Colonic mucosa (tissue), 4 donors: ENCODE results near the gene MKI67. TPM values are rescaled to one million over a fixed set of nuclear protein-coding genes. Genes with fewer than 3 reads are reported as not detected.

Experiments used
- DNase-seq: peaks from one replicate; pipeline ENCODE4 v3.0.0-alpha.2; 2020
- H3K27ac ChIP-seq: fragments of 200-600 bp; one replicate; pipeline ENCODE4 v1.8.0; 2021
- H3K27me3 ChIP-seq: fragments of 200-600 bp; one replicate; pipeline ENCODE4 v1.8.0; 2021
- H3K36me3 ChIP-seq: fragments of 200-600 bp; one replicate; pipeline ENCODE4 v1.8.0; 2021
- H3K4me1 ChIP-seq: fragments of 200-600 bp; one replicate; pipeline ENCODE4 v1.8.0; 2021; ENCODE audit warnings: mild to moderate bottlenecking
- H3K4me3 ChIP-seq: fragments of 200-600 bp; one replicate; pipeline ENCODE4 v1.8.0; 2021
- H3K9ac ChIP-seq, 2 donors: one replicate each; pipeline ENCODE4 v1.7.0; 2013; ENCODE audit warnings: control low read depth in 2 of 2, low read depth in 2 of 2, low read length in 2 of 2
- H3K9me3 ChIP-seq: fragments of 200-600 bp; one replicate; pipeline ENCODE4 v1.8.0; 2021
- intact Hi-C: fragments of 100-400 bp; cut with DNase I; formaldehyde crosslinking; loops from one replicate; pipeline ENCODE4 v1.14.1; 2022
- total RNA-seq, 2 donors: library from RNA; stranded (reverse); fragmentation: NEBNext Ultra II Directional in 1 of 2; extraction: Animal tissue kit (Norgen Biotek cat#: 25700) in 1 of 2; gene quantifications; one replicate each; pipeline ENCODE4 v1.2.1, GENCODE V29; 2021
- TF ChIP-seq, protein P1 (sequence below): fragments of 200-600 bp; IDR thresholded peaks from one replicate; pipeline ENCODE4 v1.8.0; 2022; ENCODE audit warnings: antibody characterized with exemption, mild to moderate bottlenecking
- donor health status: healthy.
- donor health status: DM: no; HTN: no; CAD: no.
- donor health status: DM: no; HTN: no; CAD: no.

The MKI67 gene
- total RNA-seq, 2 donors from 2014 or later, result 40.2 to 148 TPM

GRCh38 chr10:128059266-128059981 is 66.8 kb downstream of the MKI67 start:
- Histone ChIP-seq H3K27ac (no peak overlapping the region), H3K4me3 (no peak overlapping the region), H3K9me3 (no peaks in the 10 kb centered on the region), H3K4me1 (no peaks in the 10 kb centered on the region), H3K9ac (no peak overlapping the region), H3K27me3 (no peaks in the 10 kb centered on the region), H3K36me3 (no peaks in the 10 kb centered on the region)
- intact Hi-C loops, result no loop called here
- TF ChIP-seq, protein P1, sequence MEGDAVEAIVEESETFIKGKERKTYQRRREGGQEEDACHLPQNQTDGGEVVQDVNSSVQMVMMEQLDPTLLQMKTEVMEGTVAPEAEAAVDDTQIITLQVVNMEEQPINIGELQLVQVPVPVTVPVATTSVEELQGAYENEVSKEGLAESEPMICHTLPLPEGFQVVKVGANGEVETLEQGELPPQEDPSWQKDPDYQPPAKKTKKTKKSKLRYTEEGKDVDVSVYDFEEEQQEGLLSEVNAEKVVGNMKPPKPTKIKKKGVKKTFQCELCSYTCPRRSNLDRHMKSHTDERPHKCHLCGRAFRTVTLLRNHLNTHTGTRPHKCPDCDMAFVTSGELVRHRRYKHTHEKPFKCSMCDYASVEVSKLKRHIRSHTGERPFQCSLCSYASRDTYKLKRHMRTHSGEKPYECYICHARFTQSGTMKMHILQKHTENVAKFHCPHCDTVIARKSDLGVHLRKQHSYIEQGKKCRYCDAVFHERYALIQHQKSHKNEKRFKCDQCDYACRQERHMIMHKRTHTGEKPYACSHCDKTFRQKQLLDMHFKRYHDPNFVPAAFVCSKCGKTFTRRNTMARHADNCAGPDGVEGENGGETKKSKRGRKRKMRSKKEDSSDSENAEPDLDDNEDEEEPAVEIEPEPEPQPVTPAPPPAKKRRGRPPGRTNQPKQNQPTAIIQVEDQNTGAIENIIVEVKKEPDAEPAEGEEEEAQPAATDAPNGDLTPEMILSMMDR, result no peak
- no peak for DNase-seq

DNA sequence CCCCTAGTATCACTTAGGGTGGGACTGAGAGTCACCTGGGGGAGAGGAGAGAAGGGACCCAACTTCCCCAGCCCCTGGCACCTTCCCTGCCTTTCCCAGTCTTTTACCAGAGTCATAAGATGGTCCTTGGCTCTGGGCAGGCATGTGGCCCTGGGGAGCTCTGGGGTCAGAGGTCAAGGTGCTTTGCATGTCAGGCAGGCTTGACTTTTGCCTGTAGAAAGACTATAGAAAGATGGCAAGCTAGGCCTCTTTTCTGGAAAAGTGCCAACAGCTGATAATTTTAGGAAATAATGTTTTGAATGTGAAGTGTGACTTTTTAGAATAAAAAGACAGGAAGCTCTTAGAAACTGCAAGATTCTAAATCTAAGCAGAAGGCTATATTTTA is 67.5 kb downstream of the MKI67 start:
- TF ChIP-seq, protein P1, result no peak
- DNase-seq, result no peak
- intact Hi-C loops, result no loop called here
- Histone ChIP-seq H3K9ac (no peak overlapping the region), H3K4me1 (no peaks in the 10 kb centered on the region), H3K4me3 (no peak overlapping the region), H3K9me3 (no peaks in the 10 kb centered on the region), H3K27ac (no peak overlapping the region), H3K36me3 (no peaks in the 10 kb centered on the region), H3K27me3 (no peaks in the 10 kb centered on the region)

DNA sequence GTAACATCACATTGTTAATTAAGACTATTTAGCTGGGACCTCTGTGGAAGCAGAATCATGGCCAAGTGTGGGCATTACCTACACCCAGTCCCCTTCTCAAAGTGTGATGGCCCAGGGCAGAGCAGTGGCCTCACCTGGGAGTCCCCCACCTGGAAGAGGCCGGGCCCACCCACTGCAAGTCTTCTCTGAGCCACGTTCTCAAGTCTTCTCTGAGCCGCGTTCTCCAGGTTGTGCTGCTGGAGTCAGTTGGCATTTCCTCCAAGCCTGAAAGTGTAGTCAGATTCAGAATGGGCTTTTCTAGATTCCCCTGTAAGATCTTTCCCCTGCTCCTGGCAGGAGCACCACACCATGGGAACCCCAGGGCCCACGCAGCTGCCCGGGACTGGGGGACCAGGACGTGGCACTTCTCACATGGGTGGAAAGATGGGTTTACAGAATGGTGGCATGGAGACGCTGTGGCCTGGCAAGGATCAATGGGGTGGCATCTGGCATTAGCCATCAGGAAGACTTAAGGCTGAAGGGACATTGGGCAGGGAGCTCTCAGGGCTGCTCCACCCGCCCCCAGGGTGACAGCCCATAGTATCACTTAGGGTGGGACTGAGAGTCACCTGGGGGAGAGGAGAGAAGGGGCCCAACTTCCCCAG is 68.0 kb downstream of the MKI67 start:
- no peak for DNase-seq
- Histone ChIP-seq H3K36me3 (no peaks in the 10 kb centered on the region), H3K4me1 (no peaks in the 10 kb centered on the region), H3K27ac (no peak overlapping the region), H3K4me3 (no peak overlapping the region), H3K9me3 (no peaks in the 10 kb centered on the region), H3K27me3 (no peaks in the 10 kb centered on the region), H3K9ac (no peak overlapping the region)
- intact Hi-C loops, result no loop called here
- TF ChIP-seq, protein P1, result no peak

DNA sequence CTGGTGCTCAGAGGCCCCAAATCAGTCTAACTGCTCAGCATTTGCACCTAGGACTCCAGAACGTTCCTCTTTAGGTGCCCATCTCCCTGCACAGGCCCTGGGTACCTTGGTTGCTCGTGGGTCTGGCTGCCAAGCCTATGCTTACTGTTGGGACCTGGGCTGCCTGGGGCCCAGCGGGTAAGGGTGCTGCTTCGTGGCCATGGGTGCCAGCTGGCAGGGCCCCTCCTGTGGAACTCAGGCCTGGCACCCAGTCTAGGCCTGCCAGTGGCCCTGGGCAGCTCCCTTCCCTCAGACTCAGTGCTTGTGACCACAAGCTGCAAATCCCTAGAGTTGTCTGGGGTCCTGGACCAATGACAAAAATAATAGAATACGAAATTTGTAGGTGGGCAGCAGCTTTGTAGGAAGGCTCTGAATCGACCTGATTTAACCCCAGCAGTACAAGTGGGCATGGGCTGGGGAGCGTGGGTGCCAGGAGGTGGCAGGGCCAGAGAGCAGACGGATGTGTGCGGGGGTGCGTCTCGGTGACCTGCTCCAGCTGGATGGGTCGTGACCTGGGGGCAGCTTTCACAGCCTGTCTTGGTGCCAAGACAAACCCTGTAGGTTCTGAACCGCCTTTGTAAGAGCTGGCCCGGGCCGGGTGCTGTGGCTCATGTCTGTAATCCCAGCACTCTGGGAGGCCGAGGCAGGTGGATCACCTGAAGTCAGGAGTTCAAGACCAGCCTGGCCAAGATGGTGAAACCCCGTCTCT is 69.7 kb downstream of the MKI67 start:
- Histone ChIP-seq H3K4me3 (no peak overlapping the region), H3K4me1 (no peaks in the 10 kb centered on the region), H3K27me3 (no peaks in the 10 kb centered on the region), H3K9ac (no peak overlapping the region), H3K9me3 (no peaks in the 10 kb centered on the region), H3K27ac (no peak overlapping the region), H3K36me3 (no peaks in the 10 kb centered on the region)
- no peak for DNase-seq
- TF ChIP-seq, protein P1, result no peak
- intact Hi-C loops, result no loop called here

DNA sequence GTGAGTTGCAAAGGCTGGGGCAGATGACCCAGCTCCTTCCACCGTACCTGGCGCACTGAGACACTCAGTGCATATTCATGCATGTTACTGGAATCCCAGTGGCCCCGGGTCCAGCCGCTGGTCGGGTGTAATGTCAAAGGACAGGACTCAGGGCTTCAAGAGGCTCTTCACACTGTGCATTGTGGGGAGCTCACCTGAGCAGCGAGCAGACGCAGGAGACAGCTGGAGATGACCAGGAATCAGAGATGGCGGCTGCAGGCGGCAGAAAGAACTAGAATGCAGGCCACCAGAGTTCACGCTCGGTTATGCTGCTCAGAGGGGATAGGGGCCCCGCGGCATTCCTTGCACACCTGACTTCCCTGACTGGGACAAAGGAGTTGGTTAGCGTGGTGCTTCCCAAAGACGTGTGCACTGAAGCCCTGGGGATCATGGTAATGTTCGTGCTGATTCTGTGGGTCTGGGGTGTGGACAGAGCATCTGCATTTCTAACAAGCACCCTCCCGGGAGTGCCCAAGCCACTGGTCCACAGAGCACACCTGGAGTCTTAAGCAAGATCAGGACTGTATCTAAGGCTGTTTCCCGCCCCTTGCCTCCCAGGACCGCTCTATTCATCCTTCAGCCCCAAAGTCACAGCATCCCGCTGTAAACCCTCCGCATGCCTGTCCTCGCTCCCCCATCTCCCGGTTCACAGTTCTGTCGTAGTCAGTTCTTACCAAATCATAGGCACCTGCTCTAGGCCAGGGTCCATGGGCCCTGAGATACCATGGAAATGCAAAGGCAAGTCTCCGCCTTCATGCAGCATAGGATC is 71.0 kb downstream of the MKI67 start:
- no peaks in the 10 kb centered on the region for H3K36me3 ChIP-seq
- no peak overlapping the region for H3K9ac ChIP-seq

More for the DNA sequence above, 71.0 kb downstream of the MKI67 start:
- Histone ChIP-seq H3K4me1 (no peaks in the 10 kb centered on the region), H3K4me3 (no peak overlapping the region), H3K27ac (no peak overlapping the region), H3K27me3 (no peaks in the 10 kb centered on the region), H3K9me3 (no peaks in the 10 kb centered on the region)
- no peak for DNase-seq
- TF ChIP-seq, protein P1, result no peak
- intact Hi-C loops, result no loop called here
